GM19467 (cell line): ENCODE measurements around the gene EPB41L3.
"Not testable (repeated sequence)": the region's sequence is repeated elsewhere in the genome, so short reads cannot be mapped to it uniquely, and the experiment has no call there.

Experiments
- ATAC-seq: cut with Tn5 transposase; IDR thresholded peaks from one replicate; pipeline ENCODE4 v1.9.1; 2021; ENCODE audit warnings: mild to moderate bottlenecking, moderate library complexity; ENCODE audit not compliant: unreplicated experiment

EPB41L3 gene

DNA sequence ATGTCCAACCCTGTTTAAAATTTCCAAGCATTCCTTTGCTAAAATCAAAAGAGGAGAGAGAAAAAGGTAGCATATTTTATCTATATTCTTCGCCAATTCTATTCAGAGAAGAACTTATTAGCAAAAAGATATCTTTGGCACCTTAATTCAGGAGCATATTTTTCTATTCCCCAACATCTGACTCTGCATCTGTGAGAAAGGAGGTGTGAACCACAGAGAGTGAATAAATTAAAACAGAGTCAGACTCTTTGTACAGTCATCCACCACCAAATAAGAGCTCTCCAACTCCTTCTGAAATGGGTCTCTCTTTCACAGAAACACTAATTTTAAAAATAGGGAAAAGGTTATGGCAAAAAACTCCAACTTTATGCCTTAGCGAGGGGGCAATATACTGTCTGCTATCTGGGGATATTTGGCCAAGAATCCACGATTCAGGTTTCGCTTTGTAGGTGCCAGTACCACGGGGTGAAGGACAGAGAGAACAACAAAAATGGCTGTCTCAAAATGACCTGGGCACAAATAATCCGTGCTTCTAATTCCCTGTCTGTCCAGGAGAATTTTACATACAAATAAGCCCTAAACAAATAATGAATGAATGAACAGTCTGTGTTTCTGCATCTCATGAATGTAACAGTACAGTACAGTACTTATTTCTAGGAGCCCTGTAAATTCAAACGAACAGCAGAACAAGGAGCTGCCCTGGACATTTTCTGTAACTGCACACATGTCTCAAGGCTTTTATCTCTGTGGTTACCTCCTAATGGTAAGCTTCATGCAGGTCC is 43.4 kb downstream of the EPB41L3 start:
- no peak for ATAC-seq

GRCh38 chr18:5498452-5498851 is 45.3 kb downstream of the EPB41L3 start:
- ATAC-seq, result no peak

DNA sequence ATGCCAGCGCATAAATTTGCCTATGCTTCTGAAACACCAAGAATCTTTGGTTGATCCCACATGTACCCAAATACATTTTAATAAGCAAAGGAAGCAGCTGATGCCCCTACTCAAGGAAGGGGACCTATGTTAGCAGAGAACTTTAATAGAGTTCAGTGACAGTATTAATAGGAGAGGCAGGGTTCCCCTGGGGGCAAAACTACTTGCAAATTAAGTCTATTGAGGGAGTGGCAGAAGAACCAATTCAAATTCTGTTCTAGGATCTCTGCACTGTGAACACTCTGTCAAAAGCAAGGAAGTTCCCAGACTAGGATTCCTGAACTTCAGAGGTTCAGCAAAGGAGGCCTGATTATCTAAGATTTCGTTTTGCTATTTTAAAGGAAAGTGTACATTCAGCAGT is 47.5 kb downstream of the EPB41L3 start:
- no peak for ATAC-seq

- no peak for ATAC-seq
These were observed 52.9 kb downstream of the EPB41L3 start for GRCh38 chr18:5490753-5491480.

GRCh38 chr18:5488844-5489243 is 55.0 kb downstream of the EPB41L3 start:
- no peak for ATAC-seq

DNA sequence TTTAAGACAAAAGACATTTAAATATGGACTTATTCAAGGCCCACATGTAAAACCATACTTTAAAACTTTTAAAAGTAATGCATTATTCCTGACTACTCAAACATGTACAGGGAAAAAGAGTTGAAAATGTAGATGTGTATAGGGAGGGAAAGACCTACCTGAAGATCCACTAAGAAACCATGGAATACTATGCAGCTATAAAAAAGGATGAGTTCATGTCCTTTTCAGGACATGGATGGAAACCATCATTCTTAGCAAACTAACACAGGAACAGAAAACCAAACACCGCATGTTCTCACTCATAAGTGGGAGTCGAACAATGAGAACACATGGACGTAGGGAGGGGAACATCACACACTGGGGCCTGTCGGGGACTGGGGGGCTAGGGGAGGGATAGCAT is 55.8 kb downstream of the EPB41L3 start:
- ATAC-seq, result not testable (repeated sequence)

- ATAC-seq, result no peak
These were observed 59.3 kb downstream of the EPB41L3 start for GRCh38 chr18:5484526-5484925.

DNA sequence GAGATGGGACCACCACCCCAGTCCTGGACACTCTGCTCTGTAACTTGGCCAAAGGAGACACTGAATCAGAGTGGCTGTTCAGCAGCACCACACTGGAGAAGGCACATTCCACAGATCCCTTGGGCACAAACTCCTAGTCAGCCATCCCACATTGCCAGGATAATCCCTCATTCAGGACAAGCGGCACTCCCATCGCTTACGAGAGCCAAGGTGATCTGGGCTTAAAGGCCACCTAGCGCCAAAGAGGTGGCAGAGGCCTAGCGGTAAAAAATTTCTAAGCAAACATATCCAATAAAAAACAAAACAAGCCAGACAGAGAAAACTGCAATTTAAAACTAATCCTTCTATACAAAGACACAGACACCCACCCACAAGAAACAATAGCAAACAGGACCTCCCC is 62.2 kb downstream of the EPB41L3 start:
- ATAC-seq, result no peak

DNA sequence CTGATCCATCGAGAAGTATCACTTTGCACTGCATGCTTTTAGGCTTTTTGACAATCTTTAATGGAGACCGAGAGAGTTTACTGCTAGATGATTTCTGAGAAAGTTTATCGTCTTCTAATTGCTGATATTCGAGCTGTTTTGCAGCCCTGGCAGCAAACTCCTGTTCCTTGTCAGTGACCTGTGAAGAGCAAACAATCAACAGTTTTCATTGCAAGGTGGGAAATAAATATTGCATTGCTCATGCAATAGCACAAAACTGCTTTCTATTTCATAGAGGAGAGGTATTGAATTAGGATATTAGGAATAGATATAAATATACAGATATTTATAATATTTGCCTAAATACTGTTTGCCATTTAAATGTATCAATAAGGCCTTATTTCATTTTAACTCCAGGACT is 65.5 kb downstream of the EPB41L3 start:
- ATAC-seq, result no peak

DNA sequence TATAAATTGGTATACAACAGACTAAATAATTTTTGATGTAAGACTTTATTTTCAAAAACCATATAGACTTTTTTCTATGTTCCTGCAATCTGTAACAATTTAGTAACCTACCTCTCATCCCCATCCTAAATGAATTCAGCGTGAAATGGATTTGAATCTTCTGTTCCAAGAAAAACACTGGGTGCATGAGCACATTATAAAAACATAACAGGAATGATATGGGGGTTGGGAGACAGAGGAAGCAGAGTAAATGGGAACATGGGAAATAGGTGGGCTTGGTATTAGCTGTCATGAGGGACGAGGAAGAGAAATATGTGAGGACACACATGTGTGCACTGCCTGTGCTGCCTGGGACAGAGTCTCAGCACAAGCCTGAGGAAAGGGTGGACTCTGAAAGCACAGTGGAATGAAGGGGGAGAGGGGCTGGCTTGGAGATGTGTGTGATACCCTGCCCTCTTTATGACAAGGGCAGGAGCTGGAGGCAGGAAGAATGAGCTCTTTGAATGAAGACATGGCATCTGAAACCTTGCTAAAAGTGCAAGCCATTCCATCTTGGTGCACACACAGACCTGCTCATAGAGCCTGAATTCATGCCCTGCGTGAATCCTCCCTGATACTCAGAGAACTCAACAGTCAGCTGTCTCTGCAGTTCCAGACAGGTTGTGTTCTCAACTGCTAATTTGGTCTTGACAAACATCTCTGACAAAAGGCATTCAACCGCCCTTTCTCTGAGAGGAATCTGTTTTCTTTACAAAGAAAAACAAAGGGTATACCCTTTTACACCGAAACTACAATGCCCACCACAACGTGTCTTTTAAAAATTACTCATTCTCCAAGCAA is 66.6 kb downstream of the EPB41L3 start:
- no peak for ATAC-seq

- ATAC-seq, result no peak
These were observed 68.5 kb downstream of the EPB41L3 start for GRCh38 chr18:5475267-5475666.

GRCh38 chr18:5469340-5469739 is 74.5 kb downstream of the EPB41L3 start:
- no peak for ATAC-seq

GRCh38 chr18:5468394-5468793 is 75.4 kb downstream of the EPB41L3 start:
- ATAC-seq, result no peak

GRCh38 chr18:5467671-5468070 is 76.1 kb downstream of the EPB41L3 start:
- ATAC-seq, result no peak

DNA sequence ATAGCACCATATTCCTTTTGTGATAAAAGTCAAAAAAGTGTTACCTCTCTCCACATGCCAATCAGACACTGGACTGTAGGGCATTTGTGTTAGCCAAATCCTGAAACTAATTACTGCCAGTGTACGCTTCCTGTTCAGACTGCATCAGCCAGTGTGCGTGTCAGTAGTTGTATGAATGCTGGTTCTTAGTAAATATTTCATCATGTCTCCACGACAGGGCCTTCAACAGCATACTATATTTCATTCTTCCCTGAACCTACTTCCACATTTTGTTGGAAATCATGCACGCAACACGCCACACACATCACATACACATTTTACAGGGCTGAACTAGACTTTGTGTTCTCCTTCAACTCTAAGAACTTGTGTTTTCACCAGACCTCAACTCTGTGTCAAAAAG is 77.5 kb downstream of the EPB41L3 start:
- ATAC-seq, result no peak

- no peak for ATAC-seq
These were observed 79.5 kb downstream of the EPB41L3 start for GRCh38 chr18:5464251-5464650.

DNA sequence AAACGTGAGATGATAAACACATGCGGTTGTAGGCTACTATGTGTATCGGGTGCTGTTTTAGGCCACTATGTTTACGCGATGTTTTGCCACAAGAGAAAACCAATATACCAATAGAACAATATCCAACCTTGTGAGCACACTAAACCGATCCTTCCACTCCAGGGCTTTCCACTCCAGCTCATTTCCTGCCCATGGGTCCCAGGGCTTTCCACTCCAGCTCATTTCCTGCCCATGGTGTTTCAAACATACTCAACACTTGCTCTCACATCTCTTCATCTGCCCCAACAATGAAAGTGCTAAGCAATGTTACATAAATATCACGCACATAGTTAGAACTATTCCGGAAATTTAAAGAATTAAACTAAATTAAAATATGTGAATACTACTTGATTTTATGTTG is 80.0 kb downstream of the EPB41L3 start:
- no peak for ATAC-seq

- no peak for ATAC-seq
These were observed 80.4 kb downstream of the EPB41L3 start for GRCh38 chr18:5463390-5463789.

DNA sequence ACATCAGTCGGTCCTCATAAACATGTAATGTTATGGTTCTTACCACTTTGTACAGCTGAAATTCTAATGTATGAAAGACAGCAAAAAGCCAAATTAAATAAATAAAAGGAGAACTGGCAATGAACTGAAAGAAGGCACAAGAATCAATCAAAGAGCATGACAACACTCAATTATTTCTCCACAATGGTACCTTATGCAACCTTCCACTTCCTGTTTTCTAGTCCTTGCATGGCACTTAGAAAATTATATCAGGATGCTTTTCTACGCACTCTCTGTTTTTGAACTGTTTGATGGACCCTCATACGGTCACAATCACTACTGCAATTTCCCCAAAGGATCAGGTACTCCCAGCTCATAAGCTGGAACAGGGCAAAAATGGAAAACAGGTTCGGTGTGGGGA is 81.6 kb downstream of the EPB41L3 start:
- no peak for ATAC-seq

- no peak for ATAC-seq
These were observed 82.8 kb downstream of the EPB41L3 start for GRCh38 chr18:5461041-5461440.

- ATAC-seq, result no peak
These were observed 86.3 kb downstream of the EPB41L3 start for GRCh38 chr18:5457462-5457957.
